ENCODE results near the gene KCNJ16.

KCNJ16 gene

GRCh38 chr17:70114405-70114804 is 39.4 kb downstream of the KCNJ16 start:
- H3K79me1 ChIP-seq (ENCODE audit: low read depth, low read length), result no peaks in the 10 kb centered on the region
- H3K4ac ChIP-seq (ENCODE audit: low read length), result no peak overlapping the region
- no peak overlapping the region for H2BK12ac ChIP-seq (ENCODE audit: low read length)
- no peak overlapping the region for H3K27ac ChIP-seq (replicated peaks; ENCODE audit: low read length)
- no peak overlapping the region for H3K4me2 ChIP-seq (ENCODE audit: insufficient read depth, low read length, poor library complexity, severe bottlenecking)
- H2AFZ ChIP-seq (ENCODE audit: low read length), result no peak overlapping the region
- no peak overlapping the region for H2AK5ac ChIP-seq (ENCODE audit: low read depth, low read length)
- no peaks in the 10 kb centered on the region for H3K36me3 ChIP-seq (replicated peaks in 1 of 2; ENCODE audit: control insufficient read depth in 2 of 2, insufficient read depth in 2 of 2, low read length in 2 of 2)
- H3K18ac ChIP-seq (ENCODE audit: low read length), result no peak overlapping the region
- no peak overlapping the region for H3K23ac ChIP-seq (ENCODE audit: low read depth, low read length, poor library complexity)
- no peak overlapping the region for H3K4me3 ChIP-seq (ENCODE audit: low read length in 2 of 2)
- H3K4me1 ChIP-seq (ENCODE audit: control insufficient read depth in 2 of 2, insufficient read depth in 1 of 2, low read depth in 1 of 2, low read length in 2 of 2), result peaks cover 3 to 4% of the 10 kb centered on the region in 2 donors
- H2BK5ac ChIP-seq (ENCODE audit: low read length), result no peak overlapping the region
- H3K14ac ChIP-seq (ENCODE audit: low read length), result no peak overlapping the region
- no CpG with 5 or more reads among the region's 2 CpGs for WGBS, 2 donors (ENCODE audit: extremely low coverage in 2 of 2, insufficient read length in 2 of 2, insufficient replicate concordance in 1 of 2)
- no peak overlapping the region for H4K8ac ChIP-seq (ENCODE audit: low read depth, low read length)
- no peak overlapping the region for H2BK120ac ChIP-seq (ENCODE audit: low read depth, low read length)
- no peak for DNase-seq (ENCODE audit: low spot score)
- H3K27me3 ChIP-seq (ENCODE audit: control insufficient read depth in 3 of 3, insufficient read depth in 3 of 3, low read depth in 1 of 3, low read length in 3 of 3), result no peaks in the 10 kb centered on the region
- H3K9ac ChIP-seq (ENCODE audit: low read depth, low read length, poor library complexity), result no peak overlapping the region
- H3K9me3 ChIP-seq (replicated peaks in 1 of 2; ENCODE audit: control insufficient read depth in 2 of 2, insufficient read depth in 1 of 2, low read depth in 1 of 2, low read length in 2 of 2), result no peaks in the 10 kb centered on the region
- no peak overlapping the region for H4K91ac ChIP-seq (ENCODE audit: low read depth, low read length, poor library complexity)
- H2BK15ac ChIP-seq (ENCODE audit: low read length), result no peak overlapping the region

- Histone ChIP-seq H4K91ac (ENCODE audit: low read depth, low read length, poor library complexity) (no peak overlapping the region), H3K14ac (ENCODE audit: low read length) (no peak overlapping the region), H3K4me2 (ENCODE audit: insufficient read depth, low read length, poor library complexity, severe bottlenecking) (no peak overlapping the region), H2AK5ac (ENCODE audit: low read depth, low read length) (no peak overlapping the region), H3K18ac (ENCODE audit: low read length) (no peak overlapping the region), H2AFZ (ENCODE audit: low read length) (no peak overlapping the region), H3K4me1 (ENCODE audit: control insufficient read depth in 2 of 2, insufficient read depth in 1 of 2, low read depth in 1 of 2, low read length in 2 of 2) (peaks cover 3 to 5% of the 10 kb centered on the region in 2 donors), H2BK120ac (ENCODE audit: low read depth, low read length) (no peak overlapping the region), H3K27me3 (ENCODE audit: control insufficient read depth in 3 of 3, insufficient read depth in 3 of 3, low read depth in 1 of 3, low read length in 3 of 3) (no peaks in the 10 kb centered on the region), H3K4me3 (ENCODE audit: low read length in 2 of 2) (no peak overlapping the region), H3K4ac (ENCODE audit: low read length) (no peak overlapping the region), H3K9ac (ENCODE audit: low read depth, low read length, poor library complexity) (no peak overlapping the region), H3K36me3 (replicated peaks in 1 of 2; ENCODE audit: control insufficient read depth in 2 of 2, insufficient read depth in 2 of 2, low read length in 2 of 2) (no peaks in the 10 kb centered on the region), H4K8ac (ENCODE audit: low read depth, low read length) (no peak overlapping the region), H2BK5ac (ENCODE audit: low read length) (no peak overlapping the region), H2BK15ac (ENCODE audit: low read length) (no peak overlapping the region), H2BK12ac (ENCODE audit: low read length) (no peak overlapping the region), H3K79me1 (ENCODE audit: low read depth, low read length) (no peaks in the 10 kb centered on the region), H3K9me3 (replicated peaks in 1 of 2; ENCODE audit: control insufficient read depth in 2 of 2, insufficient read depth in 1 of 2, low read depth in 1 of 2, low read length in 2 of 2) (no peaks in the 10 kb centered on the region), H3K23ac (ENCODE audit: low read depth, low read length, poor library complexity) (no peak overlapping the region), H3K27ac (replicated peaks; ENCODE audit: low read length) (no peak overlapping the region)
- no peak for DNase-seq (ENCODE audit: low spot score)
These were observed 40.1 kb downstream of the KCNJ16 start for GRCh38 chr17:70115126-70115525.

GRCh38 chr17:70116919-70117318 is 41.9 kb downstream of the KCNJ16 start:
- Histone ChIP-seq H2BK5ac (ENCODE audit: low read length) (no peak overlapping the region), H3K27ac (replicated peaks; ENCODE audit: low read length) (no peak overlapping the region), H2BK15ac (ENCODE audit: low read length) (no peak overlapping the region), H2BK120ac (ENCODE audit: low read depth, low read length) (no peak overlapping the region), H3K4ac (ENCODE audit: low read length) (no peak overlapping the region), H2AK5ac (ENCODE audit: low read depth, low read length) (no peak overlapping the region), H3K14ac (ENCODE audit: low read length) (no peak overlapping the region), H3K18ac (ENCODE audit: low read length) (no peak overlapping the region), H2AFZ (ENCODE audit: low read length) (no peak overlapping the region), H3K4me1 (ENCODE audit: control insufficient read depth in 2 of 2, insufficient read depth in 1 of 2, low read depth in 1 of 2, low read length in 2 of 2) (peaks cover 0 to 3% of the 10 kb centered on the region in 2 donors), H3K4me3 (ENCODE audit: low read length in 2 of 2) (no peak overlapping the region), H3K4me2 (ENCODE audit: insufficient read depth, low read length, poor library complexity, severe bottlenecking) (no peak overlapping the region), H3K9ac (ENCODE audit: low read depth, low read length, poor library complexity) (no peak overlapping the region), H3K9me3 (replicated peaks in 1 of 2; ENCODE audit: control insufficient read depth in 2 of 2, insufficient read depth in 1 of 2, low read depth in 1 of 2, low read length in 2 of 2) (no peaks in the 10 kb centered on the region), H3K36me3 (replicated peaks in 1 of 2; ENCODE audit: control insufficient read depth in 2 of 2, insufficient read depth in 2 of 2, low read length in 2 of 2) (no peaks in the 10 kb centered on the region), H2BK12ac (ENCODE audit: low read length) (no peak overlapping the region), H3K27me3 (ENCODE audit: control insufficient read depth in 3 of 3, insufficient read depth in 3 of 3, low read depth in 1 of 3, low read length in 3 of 3) (no peaks in the 10 kb centered on the region), H3K79me1 (ENCODE audit: low read depth, low read length) (no peaks in the 10 kb centered on the region), H4K91ac (ENCODE audit: low read depth, low read length, poor library complexity) (no peak overlapping the region), H4K8ac (ENCODE audit: low read depth, low read length) (no peak overlapping the region), H3K23ac (ENCODE audit: low read depth, low read length, poor library complexity) (no peak overlapping the region)
- no CpG with 5 or more reads among the region's 3 CpGs for WGBS, 2 donors (ENCODE audit: extremely low coverage in 2 of 2, insufficient read length in 2 of 2, insufficient replicate concordance in 1 of 2)
- DNase-seq (ENCODE audit: low spot score), result no peak

GRCh38 chr17:70119545-70119944 is 44.5 kb downstream of the KCNJ16 start:
- H2BK120ac ChIP-seq (ENCODE audit: low read depth, low read length), result no peak overlapping the region
- no peaks in the 10 kb centered on the region for H3K27me3 ChIP-seq (ENCODE audit: control insufficient read depth in 3 of 3, insufficient read depth in 3 of 3, low read depth in 1 of 3, low read length in 3 of 3)

More at GRCh38 chr17:70119545-70119944, 44.5 kb downstream of the KCNJ16 start:
- no peak overlapping the region for H3K4me2 ChIP-seq (ENCODE audit: insufficient read depth, low read length, poor library complexity, severe bottlenecking)
- no peak overlapping the region for H4K8ac ChIP-seq (ENCODE audit: low read depth, low read length)
- H2BK5ac ChIP-seq (ENCODE audit: low read length), result no peak overlapping the region
- H3K27ac ChIP-seq (replicated peaks; ENCODE audit: low read length), result no peak overlapping the region
- no peak overlapping the region for H3K4me3 ChIP-seq (ENCODE audit: low read length in 2 of 2)
- H3K4ac ChIP-seq (ENCODE audit: low read length), result no peak overlapping the region
- H4K91ac ChIP-seq (ENCODE audit: low read depth, low read length, poor library complexity), result no peak overlapping the region
- no peak overlapping the region for H2BK12ac ChIP-seq (ENCODE audit: low read length)
- H2BK15ac ChIP-seq (ENCODE audit: low read length), result no peak overlapping the region
- H3K9me3 ChIP-seq (replicated peaks in 1 of 2; ENCODE audit: control insufficient read depth in 2 of 2, insufficient read depth in 1 of 2, low read depth in 1 of 2, low read length in 2 of 2), result no peaks in the 10 kb centered on the region
- no peaks in the 10 kb centered on the region for H3K79me1 ChIP-seq (ENCODE audit: low read depth, low read length)
- WGBS, 2 donors (ENCODE audit: extremely low coverage in 2 of 2, insufficient read length in 2 of 2, insufficient replicate concordance in 1 of 2), result no CpG with 5 or more reads among the region's 1 CpG
- no peak overlapping the region for H2AK5ac ChIP-seq (ENCODE audit: low read depth, low read length)
- no peak overlapping the region for H3K23ac ChIP-seq (ENCODE audit: low read depth, low read length, poor library complexity)
- H2AFZ ChIP-seq (ENCODE audit: low read length), result no peak overlapping the region
- no peak for DNase-seq (ENCODE audit: low spot score)
- H3K14ac ChIP-seq (ENCODE audit: low read length), result no peak overlapping the region
- no peak overlapping the region for H3K18ac ChIP-seq (ENCODE audit: low read length)
- H3K4me1 ChIP-seq (ENCODE audit: control insufficient read depth in 2 of 2, insufficient read depth in 1 of 2, low read depth in 1 of 2, low read length in 2 of 2), result peaks cover 0 to 3% of the 10 kb centered on the region in 2 donors
- H3K9ac ChIP-seq (ENCODE audit: low read depth, low read length, poor library complexity), result no peak overlapping the region
- no peaks in the 10 kb centered on the region for H3K36me3 ChIP-seq (replicated peaks in 1 of 2; ENCODE audit: control insufficient read depth in 2 of 2, insufficient read depth in 2 of 2, low read length in 2 of 2)
